Measurements from ENCODE around the gene TOX2.

DNA sequence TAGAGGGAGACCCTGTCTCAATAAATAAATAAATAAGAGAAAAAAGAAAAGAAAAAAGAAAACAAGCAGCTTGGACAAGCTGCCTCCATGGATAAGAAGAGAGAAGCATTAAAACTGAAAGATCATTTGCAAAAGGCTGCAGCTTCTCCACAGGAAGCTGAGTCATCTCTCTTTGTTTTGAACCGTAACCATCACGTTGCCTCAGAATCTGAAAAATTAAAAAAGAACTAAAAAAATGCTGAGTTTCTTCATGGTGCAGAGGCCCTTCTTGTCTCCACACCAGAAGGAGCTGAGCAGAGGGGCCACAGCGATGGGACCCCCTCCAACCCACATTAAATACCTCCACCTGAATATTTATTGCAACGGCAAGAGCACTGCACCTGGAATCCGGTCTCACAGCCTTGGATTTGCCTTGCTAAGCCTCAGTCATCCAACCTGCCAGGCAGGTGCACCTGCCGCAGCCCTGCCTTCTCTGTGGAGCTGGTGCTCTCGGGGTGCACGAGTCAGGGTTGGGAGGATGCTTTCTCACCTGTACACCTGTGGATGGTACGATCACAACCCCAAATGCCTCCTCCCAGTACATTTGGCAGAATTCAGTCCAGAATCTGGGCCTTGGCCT is 28.1 kb downstream of the TOX2 start:
- TF ChIP-seq, protein P1, sequence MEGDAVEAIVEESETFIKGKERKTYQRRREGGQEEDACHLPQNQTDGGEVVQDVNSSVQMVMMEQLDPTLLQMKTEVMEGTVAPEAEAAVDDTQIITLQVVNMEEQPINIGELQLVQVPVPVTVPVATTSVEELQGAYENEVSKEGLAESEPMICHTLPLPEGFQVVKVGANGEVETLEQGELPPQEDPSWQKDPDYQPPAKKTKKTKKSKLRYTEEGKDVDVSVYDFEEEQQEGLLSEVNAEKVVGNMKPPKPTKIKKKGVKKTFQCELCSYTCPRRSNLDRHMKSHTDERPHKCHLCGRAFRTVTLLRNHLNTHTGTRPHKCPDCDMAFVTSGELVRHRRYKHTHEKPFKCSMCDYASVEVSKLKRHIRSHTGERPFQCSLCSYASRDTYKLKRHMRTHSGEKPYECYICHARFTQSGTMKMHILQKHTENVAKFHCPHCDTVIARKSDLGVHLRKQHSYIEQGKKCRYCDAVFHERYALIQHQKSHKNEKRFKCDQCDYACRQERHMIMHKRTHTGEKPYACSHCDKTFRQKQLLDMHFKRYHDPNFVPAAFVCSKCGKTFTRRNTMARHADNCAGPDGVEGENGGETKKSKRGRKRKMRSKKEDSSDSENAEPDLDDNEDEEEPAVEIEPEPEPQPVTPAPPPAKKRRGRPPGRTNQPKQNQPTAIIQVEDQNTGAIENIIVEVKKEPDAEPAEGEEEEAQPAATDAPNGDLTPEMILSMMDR (IDR thresholded peaks at IDR 0.05; ENCODE audit: low read depth, low read length): no peak
- no peak for TF ChIP-seq EZH2phosphoT487 (IDR thresholded peaks at IDR 0.05; ENCODE audit: low read depth)
